CD4-positive, alpha-beta T cell treated with Interleukin-12 subunit alpha and Interleukin-12 subunit beta, for 1 hour (primary cell): Measurements from ENCODE around the gene CTTN.

ENCODE experiments used
- DNase-seq: peaks from one replicate; pipeline ENCODE4 v3.0.0-alpha.2; 2020

Gene CTTN

DNA sequence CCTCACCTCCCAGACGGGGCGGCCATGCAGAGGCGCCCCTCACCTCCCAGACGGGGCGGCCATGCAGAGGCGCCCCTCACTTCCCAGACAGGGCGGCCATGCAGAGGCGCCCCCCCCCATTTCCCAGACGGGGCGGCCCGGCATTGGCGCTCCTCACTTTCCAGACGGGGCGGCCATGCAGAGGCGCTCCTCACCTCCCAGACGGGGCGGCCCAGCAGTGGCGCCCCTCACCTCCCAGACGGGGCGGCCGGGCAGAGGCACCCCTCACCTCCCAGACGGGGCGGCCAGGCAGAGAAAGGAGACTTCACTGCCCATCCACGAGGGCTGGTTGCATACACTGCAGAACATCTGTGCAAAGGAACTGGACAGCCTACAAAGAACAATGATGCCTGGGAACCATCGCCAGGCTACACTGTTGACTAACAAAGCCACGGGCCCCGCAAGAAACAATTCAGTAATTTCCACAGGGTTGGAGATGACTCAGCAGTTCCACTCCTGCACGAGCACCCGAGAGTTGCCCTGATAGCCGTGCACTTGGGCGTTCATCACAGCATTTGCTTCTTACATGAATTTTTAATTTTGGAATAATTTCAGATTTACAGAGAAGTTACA is 58.7 kb downstream of the CTTN start:
- no peak for DNase-seq

DNA sequence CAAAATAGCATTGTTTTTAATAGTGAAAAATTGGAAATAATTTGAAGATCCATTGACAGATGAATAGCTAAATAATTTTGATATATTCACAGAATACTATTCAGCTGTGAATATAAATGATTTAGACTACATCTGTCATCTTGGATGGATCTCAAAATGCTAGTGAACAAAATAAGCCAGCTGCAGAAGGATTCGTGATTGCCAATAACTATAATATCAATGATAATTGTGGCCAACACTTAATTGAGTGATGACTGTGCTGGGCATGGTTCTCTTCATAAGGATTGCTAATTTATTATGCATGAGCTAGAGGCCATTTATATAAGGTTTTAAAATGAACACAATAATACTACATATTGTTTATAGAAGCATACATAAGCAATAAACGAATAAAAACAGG is 60.4 kb downstream of the CTTN start:
- DNase-seq, result no peak

DNA sequence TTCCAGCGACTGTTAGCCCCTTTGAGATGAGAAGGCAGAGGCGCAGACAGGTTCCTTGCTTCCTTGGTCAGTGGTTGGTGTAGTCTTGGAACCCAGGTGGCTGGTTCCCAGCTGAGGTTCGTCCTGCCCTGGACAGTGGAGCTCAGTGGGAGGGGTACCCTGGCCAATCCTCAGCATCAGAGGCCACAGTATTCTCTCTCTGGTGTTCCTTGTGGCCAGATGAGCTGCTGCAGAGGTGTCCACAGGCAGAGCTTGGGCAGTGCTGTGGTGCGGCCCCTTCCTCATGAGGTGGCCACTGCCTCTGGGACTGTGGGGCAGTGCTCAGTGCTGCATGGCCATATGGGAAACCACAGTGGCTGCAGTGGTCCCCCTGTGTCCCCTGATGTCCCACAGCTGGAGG is 61.8 kb downstream of the CTTN start:
- DNase-seq, result no peak

DNA sequence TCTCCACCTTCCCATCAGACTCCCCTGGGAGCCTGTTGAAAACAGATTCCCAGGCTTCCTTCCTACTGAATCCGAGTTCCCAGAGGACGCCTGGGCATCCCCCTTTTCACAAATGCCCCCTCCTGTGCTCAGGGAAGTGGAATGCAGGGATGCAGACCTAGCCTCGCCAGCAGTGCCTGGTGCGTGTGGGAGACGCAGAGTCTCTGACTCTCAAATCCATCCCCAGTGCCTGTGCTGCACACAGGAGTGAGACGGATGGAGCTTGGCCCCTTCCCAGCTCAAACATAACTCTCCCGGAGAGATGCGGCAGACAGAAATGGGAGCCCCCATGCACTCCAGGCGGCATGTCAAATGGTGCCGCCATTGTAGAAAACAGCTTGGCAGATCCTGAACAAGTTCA is 62.6 kb downstream of the CTTN start:
- no peak for DNase-seq

DNA sequence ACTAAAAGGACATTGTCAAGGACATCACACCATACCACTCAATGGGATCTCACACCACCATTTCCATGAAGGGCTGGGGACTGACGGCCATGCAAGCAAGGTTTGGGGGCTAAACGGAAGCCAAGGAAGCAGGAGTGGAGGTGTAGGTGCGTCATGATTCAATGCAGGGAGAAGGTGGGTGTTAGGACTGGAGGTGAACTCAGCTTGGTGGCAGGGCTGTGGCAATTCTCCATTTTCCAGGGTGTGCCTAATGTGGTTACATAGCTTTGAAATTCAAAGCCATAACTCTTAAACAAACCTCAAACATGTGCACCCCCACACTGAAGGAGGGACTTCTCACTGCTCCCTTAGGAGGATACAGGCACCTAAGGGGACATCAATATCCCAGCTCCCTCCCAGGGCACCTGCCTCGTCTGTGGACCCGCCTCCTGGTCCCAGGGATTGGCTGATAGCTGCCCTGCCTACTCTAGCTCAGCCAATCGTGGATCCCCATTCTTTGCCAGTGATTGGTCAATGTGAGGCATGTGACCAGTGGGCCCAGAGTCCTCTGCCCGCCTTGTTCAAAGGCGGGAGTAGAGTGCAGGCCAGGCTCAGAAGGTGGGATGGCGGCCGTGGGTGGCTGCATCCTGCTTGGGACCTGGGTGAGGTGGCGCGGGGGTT is 64.6 kb downstream of the CTTN start:
- no peak for DNase-seq

GRCh38 chr11:70463478-70464255 is 65.3 kb downstream of the CTTN start:
- no peak for DNase-seq

DNA sequence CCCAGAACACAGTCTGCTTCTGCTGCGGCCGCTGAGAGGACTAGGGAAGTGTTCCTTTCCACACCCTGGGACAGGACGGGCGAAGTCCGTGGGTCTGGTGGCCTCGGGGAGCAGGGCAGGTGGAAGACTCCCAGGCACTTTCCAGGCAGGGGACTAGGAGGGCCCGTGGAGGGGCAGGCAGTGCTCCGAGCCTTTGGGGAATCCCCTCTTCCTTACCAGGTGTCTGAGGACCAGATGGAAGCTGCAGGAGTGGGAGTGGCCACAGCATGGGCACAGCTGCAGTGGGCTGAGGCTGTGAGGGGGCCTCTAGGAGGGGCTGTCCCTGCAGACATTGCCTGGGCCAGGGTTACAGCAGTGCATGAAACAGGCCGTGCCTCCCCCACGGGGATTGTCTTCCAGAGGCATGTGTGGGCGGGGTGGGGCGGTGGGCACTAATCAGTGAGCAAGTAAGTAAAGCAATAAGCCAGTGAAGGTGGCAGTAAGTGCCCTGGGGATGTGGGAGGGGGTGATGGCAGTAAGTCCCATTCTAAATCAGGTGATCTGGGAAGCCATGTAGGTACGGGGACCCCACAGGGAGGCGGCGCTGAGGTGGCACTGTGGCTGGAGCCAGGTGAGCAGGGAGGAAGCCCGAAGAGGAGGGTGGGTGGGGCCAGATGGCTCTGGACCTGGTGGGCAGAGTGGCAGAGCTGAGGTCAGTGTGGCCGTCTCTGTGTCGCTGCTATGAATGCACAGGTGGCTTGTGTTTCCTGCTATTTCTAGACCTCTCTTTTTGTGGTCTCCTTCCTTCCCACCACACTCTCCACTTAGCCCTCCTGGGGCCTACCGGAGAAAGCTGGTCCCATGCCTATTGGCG is 66.4 kb downstream of the CTTN start:
- DNase-seq, result no peak

GRCh38 chr11:70466154-70466553 is 67.8 kb downstream of the CTTN start:
- no peak for DNase-seq

DNA sequence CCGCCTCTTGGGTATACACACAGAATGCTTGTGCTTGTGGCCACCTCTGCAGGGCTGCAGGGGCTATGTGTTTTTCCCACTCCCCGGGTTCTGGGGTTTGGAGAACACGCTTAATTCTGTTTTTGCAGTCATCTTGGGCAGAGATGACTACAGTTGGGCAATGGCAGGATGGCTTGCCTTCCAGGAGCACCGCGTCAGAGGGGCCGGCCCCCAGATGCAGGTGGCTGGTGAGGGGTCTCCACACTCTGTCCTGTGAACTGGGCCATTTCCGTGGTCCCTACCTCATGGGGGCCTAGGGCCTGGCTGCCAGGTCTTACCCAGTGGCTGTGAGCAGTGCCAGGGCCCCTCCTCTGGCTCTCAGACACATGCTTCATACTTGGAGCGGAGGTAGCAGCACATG is 68.3 kb downstream of the CTTN start:
- no peak for DNase-seq

DNA sequence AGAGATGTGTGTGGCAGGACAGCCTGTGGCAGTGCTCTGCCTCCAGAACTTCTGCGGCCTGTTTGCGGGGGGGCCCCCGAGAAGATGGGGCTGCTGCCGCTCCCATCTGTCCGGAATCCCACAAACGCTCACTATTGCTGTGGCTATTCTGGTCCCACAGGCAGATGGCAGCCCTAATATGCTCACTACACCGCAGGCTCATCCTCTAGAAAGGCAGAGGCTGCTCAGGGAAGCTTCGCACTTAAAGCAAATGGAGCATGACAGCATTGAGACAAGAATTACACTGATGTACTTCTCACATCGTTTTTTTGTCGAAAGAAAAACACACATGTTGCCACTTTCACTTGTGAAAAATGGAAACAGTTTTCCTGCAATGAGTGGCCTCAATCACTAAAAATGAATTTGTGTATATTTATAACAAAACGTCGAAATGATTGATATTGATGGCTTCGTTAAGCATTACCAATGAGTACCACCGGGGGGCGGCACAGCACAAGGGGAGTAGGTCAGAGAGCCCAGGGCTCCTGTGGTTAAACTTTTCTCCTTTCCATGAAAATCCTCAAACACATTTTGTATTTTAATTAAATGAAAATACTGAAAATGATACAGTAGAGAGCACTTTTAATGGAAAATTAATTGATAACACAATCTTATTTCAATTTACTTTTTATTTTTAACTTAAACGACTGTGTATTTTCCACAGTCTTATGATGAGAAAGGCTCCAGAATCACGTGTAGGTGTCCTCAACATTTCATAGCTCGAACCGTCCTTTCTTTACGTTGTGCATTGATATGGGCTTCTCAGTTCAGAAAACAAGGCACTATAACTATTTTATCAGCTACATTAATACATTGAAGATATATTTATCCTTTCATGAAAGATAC is 69.1 kb downstream of the CTTN start:
- no peak for DNase-seq

DNA sequence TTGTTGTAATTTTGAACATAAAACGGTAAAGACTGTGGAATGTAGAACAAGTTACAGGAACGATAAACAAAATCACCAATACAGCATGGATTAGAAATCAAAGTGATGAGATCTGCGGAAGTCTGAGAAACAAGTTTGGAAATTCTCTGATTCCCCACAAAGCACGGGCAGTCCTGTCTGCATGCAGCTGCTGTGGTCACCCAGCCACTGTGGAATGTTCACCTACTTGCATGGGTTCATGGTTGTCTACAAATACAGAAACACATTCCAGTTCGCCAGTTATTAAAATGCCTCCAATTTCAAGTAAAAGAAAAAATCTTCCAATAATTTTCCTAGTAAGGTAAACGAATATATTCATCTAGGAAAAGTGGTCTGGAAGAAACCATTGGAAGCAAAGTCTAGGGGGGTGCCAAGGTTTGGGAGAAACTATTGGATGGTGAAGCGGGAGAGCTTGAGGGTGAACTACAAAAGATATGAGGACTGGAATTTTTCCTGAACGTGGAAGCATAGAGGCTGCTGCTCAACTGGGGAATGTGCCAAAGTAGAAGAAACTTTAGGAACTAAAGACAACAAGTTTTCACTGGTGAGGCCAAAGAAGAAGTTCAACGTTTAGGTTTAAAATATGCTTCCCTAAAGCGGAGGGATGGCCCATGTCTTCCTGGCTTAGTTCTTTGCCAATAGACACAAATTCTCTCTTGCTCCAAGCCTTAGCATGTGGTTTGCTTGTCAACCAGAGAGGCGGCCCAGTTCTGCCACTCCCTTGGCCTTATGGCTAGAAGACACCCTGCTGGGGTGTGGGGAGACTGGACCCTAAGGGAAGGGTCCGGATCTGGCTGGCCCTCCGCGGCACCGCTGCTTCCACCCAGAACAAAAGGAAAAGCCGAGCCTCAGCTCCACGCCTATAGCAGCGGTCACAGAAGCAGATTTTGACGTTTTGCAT is 70.2 kb downstream of the CTTN start:
- no peak for DNase-seq

GRCh38 chr11:70470127-70470526 is 71.8 kb downstream of the CTTN start:
- DNase-seq, result no peak

DNA sequence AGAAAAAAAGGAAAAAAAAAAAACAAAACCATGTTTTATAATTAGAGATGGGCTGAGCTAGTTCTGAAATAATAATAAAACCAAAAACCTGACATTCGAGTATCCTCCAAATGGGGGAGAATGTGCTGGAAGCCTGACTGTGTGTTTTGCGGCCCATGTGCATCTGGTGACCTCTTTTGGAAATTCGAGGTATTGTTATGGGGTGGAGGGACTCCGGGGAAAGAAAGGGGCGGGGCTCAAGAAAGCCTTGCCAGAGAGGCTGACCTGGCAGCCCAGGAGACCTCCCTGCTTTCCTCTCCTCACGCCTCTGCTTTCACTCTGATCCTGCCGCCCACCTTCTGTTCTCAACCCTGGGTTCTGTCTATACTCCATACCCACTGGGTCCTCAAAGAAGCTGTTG is 72.9 kb downstream of the CTTN start:
- peak; percentile 17 for DNase-seq

- no peak for DNase-seq
Observed at GRCh38 chr11:70472240-70472639, 73.9 kb downstream of the CTTN start.

DNA sequence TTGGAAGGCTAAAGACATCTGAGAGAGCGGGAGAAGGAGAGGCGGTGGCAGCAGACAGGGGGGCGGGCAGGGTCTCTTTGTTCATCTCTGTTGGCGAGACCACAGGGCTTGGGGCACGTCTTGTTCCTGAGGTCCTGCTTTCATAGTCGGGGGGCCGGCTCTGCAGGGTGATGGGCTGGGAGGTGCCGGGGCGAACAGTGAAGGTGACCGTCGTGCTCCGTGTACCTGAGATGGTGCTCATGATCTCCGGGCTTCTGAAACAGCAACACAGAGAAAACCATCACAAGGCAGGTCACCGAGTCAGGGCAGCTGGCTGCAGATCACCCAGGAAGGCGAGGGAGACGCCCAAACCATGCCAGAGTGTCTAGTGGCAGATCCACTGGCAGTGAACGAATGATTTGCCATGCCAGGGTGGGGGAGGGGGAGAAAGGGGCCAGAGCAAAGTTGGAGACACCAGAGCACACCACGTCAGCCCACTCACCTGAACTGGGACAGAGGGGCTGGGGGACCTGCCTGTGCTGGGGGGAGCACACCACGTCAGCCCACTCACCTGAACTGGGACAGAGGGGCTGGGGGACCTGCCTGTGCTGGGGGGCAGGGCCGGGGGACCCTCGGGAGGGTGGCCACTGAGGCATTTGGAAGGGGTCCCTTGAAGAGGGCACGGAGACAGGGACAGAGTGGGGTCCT is 75.0 kb downstream of the CTTN start:
- DNase-seq, result no peak

GRCh38 chr11:70473873-70474690 is 75.8 kb downstream of the CTTN start:
- DNase-seq, result no peak

DNA sequence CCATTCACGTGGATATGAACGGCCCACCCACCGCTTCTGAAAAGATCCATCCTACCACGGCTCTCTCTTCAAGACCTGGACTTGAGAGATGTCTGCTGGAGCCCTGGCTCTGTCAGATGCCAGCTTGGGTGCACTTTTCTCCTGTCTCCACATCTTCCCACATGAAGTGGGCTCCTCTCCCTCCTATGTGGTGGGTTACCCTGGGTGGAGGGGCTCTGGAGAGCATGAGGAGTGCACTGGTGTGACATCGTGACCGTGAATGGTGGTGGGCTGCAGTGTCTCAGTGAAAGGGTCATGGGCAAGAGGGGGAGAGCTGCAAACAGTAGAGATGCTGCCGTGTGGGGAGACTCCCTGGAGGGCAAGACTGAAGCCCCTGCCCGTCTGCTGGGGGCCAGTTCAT is 76.4 kb downstream of the CTTN start:
- no peak for DNase-seq

DNA sequence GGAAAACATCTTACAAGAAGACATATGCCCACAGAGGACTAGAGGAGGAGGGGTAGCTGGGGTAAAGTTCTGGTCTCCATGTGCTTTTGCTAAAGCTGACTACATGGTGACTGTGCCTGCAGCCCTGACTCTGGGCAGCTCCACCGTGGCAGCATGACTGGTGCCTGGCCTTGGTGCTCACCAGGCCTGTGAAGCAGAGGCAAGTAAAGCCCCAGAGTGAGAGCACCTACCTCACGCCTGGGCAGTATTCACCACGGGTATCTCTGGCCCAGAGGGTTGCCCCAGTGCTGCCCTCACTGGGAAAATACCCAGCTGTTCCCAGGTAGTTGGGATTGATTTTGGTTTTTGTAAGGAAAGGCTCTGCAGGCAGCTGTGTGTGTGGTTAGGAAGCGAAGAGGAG is 78.3 kb downstream of the CTTN start:
- no peak for DNase-seq

DNA sequence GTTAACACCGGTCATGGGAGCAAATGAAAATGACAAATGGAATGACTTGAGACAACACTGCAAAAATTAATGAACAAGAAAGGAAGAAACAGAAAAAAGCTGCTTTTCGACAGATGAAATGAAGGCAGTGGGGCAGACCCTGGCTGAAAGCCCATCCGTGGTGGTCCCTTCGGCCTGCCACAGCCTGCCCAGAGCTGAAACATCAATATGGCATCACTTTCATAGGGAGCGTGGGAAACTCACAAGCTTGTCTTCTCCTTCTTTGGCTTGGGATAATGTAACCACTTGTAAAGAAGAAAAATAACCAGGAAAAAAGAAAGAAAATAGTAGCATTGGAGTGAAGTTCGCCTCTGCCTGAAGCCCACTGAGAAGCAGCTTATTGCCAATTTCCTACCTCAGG is 78.8 kb downstream of the CTTN start:
- no peak for DNase-seq

GRCh38 chr11:70477609-70478008 is 79.3 kb downstream of the CTTN start:
- no peak for DNase-seq
